ENCODE measurements around the gene KHNYN.
A peak's percentile ranks its signal among the peaks of the same experiment; 100 is the strongest.
"Not testable (repeated sequence)": the region's sequence is repeated elsewhere in the genome, so short reads cannot be mapped to it uniquely, and the experiment has no call there.

The KHNYN gene

DNA sequence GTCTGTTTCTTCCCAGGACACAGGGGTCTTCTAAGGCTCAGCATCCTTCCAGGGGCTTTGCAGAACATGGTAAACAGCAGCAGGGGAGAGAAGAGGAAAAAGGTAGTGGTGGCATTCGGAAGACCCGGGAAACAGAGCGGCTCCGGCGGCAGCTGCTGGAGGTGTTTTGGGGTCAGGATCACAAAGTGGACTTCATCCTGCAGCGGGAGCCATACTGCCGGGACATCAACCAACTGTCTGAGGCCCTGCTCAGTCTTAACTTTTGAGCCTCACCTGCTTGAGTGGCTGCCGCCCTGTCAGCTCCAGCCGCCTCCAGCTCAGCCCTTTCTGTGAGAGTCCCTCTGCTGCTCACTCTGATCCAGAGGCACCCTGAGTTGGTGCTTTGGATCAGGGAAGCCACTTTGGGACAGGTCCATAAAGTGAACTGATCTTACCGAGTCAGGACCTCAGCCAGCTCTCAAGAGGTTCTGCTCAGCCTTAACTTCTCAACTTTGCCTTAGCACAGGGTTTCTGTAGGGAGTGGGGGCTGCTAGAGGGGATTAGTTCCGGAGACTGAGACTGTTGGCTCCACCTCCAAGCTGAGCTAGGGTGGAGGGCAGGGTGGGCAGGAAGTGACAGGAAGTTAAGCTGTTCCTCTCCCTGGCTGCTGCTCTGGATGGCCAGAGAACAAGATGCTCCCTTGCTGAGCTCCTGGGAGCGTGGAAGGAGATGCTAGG lies 7.4 kb downstream of the KHNYN start:
- DNase-seq: no peak

- DNase-seq: no peak
These were observed 7.9 kb downstream of the KHNYN start for GRCh38 chr14:24437736-24438067.

DNA sequence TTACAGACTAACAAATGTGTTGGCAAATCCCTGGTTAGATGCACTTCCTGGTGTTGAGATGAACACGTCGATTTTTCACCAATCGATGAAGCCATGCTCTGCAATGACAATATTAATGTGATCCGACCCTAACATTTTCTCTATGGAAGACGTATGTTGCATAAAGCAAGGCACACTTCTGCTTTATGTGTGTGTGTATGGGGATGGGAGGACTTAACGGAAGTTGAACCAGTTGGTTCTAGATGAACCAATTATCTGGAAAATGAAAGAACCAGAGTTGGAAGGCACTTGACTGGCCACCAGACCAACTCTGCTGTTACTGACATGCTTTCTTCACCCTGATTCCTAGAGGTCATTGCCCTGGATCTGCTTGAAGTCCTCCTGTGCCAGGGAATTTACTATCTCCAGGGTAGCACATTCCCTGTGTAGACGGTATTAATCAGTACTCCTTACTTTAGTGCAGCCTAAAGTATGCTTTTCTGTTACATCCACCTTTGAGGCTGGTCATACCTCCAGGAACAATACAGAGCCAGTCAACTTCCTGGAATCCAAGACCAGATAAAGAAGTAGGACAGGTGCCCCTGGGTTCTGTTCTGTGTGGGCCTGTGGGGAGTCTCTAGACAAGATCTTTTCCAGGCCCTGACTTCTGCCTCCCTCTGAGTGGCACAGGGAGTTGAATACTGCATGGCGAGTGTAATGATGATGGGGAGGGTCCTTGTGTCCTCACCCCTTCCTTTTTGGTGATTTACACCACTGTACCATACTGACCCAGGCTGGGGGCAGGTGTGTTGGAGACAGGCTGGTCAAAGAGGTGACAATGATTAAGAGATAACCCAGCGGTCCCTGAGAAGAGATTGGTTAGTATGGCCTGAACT lies 8.7 kb downstream of the KHNYN start:
- DNase-seq: no peak

DNA sequence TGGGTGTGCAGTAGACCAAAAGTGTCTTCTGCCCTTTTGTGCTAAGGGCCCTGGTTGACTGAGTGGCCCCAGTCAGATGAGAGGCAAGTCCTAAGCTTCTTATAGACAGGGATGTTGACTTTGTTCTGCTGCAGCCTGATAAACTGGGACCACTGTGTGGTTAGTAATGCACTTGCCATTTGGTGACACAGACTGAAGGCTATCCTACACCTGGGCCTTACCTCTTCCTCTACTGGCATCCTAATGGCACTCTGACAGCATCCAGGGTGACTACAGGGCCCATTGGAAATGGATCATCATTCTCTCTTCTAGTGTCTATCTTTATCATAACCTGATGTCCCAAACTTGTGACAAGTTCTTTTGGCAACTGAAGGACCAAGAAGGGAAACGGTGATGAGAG lies 9.5 kb downstream of the KHNYN start:
- DNase-seq: no peak

DNA sequence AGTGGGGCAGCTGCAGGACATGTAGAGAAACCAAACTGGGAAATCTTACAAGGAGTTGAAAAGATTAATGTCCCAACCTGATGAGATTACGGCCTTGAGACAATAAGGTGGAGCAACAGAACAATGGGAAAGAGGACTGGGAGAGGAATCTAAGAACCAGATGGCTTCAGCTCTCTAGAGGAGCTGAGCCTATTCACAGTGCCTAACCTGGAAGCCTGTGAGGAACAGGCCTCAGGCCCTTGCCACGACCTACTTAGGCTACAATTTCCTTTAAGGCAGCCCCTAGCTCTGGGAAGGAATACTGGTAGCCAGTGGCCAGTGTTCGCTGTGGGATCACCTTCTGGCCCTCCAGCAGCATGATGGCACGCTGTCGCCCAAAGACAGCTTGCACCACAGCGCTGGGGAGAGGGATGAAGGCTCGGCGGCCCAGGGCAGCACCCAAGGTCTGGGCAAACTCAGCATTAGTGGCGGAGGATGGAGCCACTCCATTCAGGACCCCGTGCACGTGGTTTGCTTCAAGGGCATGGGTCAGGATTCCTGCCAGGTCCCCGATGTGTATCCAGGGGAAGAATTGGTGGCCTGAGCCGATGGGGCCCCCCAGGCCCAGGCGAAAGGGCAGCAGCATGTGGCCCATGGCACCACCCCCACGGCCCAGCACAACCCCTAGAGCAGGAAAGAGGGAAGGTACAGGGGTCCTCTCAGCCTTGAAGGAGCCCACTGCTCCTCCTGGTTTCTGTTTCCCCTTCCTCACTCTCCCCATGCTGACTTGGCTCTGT lies 10.3 kb downstream of the KHNYN start:
- DNase-seq: no peak

GRCh38 chr14:24440606-24441399 lies 11.0 kb downstream of the KHNYN start:
- no peak for DNase-seq

DNA sequence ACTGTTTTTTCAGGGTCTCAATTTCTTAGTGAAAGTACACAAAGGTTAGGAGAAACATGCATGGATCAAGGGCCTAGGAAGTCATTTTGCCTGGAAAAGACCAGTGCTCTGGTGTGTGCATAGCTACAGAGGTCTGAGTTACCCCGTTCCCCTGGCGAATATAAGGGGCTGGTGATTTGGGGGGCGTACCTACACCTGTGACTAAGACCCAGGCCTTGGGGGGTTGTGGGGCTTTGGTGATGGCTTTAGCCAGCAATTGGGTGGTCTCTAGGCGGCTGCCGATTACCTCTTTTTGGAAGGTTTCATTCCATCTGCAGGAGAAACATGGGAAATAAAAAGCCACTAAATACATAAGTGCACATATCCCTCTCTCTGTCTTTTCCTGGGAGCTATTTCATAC lies 11.7 kb downstream of the KHNYN start:
- no peak for DNase-seq

- DNase-seq: no peak
These were observed 12.1 kb downstream of the KHNYN start for GRCh38 chr14:24441904-24442239.

DNA sequence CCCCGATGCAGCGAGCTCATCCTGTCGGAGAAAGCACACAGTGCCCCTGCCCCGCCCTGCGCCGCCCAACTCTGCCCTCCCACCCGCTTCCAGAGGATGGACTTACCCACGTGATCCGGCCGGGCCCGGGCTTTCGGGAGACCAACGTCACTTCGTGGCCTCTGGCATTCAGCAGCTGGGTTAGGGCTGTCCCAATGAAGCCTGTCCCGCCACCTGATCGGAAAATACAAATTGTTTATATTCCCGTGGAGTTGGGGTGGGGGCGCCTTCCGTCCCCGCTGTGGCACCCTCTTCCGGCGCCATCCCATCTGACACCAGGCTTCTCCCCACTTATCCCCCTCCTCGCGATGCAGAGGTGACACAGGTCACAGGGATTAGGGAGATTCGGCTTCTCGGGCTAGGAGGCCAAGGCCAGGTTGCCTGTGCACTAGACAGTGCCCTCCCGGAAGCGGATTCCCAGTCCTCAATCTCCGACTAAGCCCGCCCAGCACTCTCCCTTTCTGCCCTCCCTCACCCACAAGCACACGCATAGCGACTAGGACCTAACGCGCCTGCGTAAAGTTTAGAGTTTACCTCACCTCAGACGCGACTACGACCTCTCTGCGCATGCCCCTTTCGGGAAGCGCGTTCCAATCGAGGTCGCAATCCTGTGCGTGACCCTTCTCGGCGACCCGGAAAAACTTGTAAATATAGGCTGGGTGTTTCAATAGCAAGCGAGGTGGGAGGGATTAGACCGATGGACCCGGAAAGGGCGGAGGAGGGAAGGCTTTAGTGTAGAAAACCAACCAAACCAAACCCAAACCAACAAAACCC lies 12.7 kb downstream of the KHNYN start, which contains the start of gene SDR39U1:
Gene SDR39U1 (minus strand): TSS at position 537 of the 813 bp plus-strand sequence. CDS start 7 bp downstream, at position 530.
- DNase-seq: peak; percentile 52 to 99 (median 95)

- DNase-seq: no peak
These were observed 13.4 kb downstream of the KHNYN start for GRCh38 chr14:24443053-24443665.

DNA sequence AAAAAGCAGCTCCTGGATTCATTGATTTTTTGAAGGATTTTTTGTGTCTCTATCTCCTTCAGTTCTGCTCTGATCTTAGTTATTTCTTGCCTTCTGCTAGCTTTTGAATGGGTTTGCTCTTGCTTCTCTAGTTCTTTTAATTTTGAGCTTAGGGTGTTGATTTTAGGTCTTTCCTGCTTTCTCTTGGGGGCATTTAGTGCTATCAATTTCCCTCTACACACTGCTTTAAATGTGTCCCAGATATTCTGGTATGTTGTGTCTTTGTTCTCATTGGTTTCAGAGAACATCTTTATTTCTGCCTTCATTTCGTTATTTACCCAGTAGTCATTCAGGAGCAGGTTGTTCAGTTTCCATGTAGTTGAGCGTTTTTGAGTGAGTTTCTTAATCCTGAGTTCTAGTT lies 21.1 kb downstream of the KHNYN start:
- DNase-seq: not testable (repeated sequence)

DNA sequence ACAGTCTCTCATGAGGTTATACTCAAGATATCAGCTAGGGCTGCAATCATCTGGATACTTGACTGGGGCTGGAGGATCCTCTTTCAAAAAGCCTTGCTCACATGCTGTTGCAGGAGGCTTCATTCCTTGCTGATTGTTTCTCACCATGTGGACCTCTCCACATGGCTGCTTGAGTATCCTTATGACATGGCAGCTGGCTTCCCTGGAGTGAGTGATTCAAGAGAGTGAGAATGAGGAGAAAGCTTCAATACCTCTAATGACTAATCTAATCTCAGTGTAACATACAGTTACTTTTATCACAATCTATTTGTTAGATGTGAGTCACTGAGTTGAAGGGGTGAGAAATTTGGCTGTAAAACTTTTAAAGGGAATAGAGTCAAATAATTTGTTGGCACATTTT lies 27.2 kb downstream of the KHNYN start:
- no peak for DNase-seq

DNA sequence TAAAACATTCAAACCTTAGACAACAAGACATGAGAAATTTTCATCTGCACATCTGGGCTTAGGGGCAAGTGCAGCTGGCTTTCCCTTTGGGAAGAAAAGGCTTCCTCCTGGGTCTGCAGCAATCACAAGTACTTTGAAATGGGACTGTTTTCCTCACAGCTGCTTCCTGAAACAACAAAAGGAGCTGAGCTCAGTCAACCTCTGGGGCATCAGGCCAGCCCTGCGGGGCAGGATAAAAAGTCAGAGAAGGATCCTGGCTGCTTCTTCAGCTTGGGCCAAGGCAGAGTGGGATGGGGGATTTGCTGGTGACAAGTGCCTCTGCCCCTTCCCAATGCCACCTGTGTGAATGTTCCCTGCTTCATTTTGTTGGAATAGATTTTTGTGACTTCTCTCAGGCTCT lies 29.0 kb downstream of the KHNYN start:
- DNase-seq: no peak

- DNase-seq: no peak
These were observed 29.6 kb downstream of the KHNYN start for GRCh38 chr14:24459331-24459730.

DNA sequence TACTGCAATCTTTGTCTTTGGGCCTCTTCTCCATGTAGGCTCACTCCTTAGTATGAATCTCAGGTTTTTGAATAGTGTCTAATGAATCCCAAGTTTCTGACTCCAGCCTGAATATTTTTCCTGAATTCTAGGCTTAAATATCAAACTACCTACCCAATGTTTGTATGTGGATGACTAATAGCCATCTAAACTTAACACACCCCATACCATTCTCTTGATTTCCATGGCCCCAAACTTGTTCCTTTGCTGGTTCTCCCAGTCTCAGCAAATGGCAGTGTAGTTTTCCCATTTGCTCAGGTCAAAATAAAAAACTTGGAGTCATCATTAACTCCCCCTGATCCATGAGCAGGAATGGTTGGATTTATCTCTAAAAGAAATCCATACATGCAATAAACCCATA lies 31.6 kb downstream of the KHNYN start:
- no peak for DNase-seq

GRCh38 chr14:24463017-24463883 lies 33.5 kb downstream of the KHNYN start:
- DNase-seq: no peak

- DNase-seq: no peak
These were observed 34.4 kb downstream of the KHNYN start for GRCh38 chr14:24463884-24464785.

- no peak for DNase-seq
These were observed 35.6 kb downstream of the KHNYN start for GRCh38 chr14:24465368-24465767.

All from amygdala (tissue), 56 donors.